HCT116 (cell line): ENCODE results near the gene SLC46A3. TPM values are rescaled to one million over a fixed set of nuclear protein-coding genes. Genes with fewer than 3 reads are reported as not detected.

ENCODE experiments used
- ATAC-seq: fragments of 200-7000 bp; cut with Tn5 transposase; 2 replicates; pipeline ENCODE4 v1.9.1; 2020; ENCODE audit warnings: mild to moderate bottlenecking, moderate library complexity
- BruUV-seq: library from RNA; stranded (reverse); fragments of 400-500 nt; replicated peaks from 2 replicates; lab custom pipeline; 2021; lab: Mats Ljungman, UMichigan
- CTCF ChIA-PET: fragments of 300-600 bp; sonication (Branson Sonifier 250); formaldehyde crosslinking; loops from one replicate; lab custom pipeline; 2021; ENCODE audit warnings: antibody characterized with exemption; lab: Charles Lee
- POLR2A ChIA-PET: fragments of 300-600, 350-600 bp; sonication (Branson Sonifier 250); formaldehyde crosslinking; loops from one replicate; lab custom pipeline; 2021; ENCODE audit warnings: antibody characterized with exemption; lab: Charles Lee
- RAD21 ChIA-PET, 2 experiments: fragments of 300-600 bp; sonication (Branson Sonifier 250); formaldehyde crosslinking; loops; one replicate each; lab custom pipeline; 2023; ENCODE audit warnings: low total read pairs in 2 of 2; ENCODE audit not compliant: uncharacterized antibody in 2 of 2, unreplicated experiment in 2 of 2, low non-redundant PET in 1 of 2; lab: Charles Lee
- DNase-seq: peaks from one replicate; pipeline ENCODE4 v3.0.0-alpha.2; 2010; ENCODE audit warnings: low read depth, low spot score
- H2AFZ ChIP-seq: fragments of 200-600 bp; shearing (Covaris generic), sonication (generic); 2 replicates; pipeline ENCODE4 v1.6.1; 2017; ENCODE audit warnings: low read depth, mixed run types, mixed read lengths, antibody characterized with exemption, low read length; ENCODE audit not compliant: poor library complexity, severe bottlenecking
- H3K27ac ChIP-seq: 2 replicates; pipeline ENCODE4 v1.5.1; 2012; ENCODE audit warnings: low read depth, low read length
- H3K27me3 ChIP-seq: fragments of 200-600 bp; sonication (generic); 2 replicates; pipeline ENCODE4 v1.6.1; 2016; ENCODE audit warnings: mixed run types, low read length, mixed read lengths; ENCODE audit not compliant: insufficient read depth
- H3K36me3 ChIP-seq, 2 experiments: fragments of 200-500 bp in 1 of 2; fragments of 200-600 bp in 1 of 2; sonication (Bioruptor generic) in 1 of 2; sonication (generic) in 1 of 2; 2 replicates each; pipeline versions ENCODE4 v1.5.1 to v1.6.1; 2014 to 2016; ENCODE audit warnings: low read length in 2 of 2, inconsistent platforms in 1 of 2, mixed read lengths in 1 of 2, mixed run types in 1 of 2; ENCODE audit not compliant: insufficient read depth in 2 of 2, control insufficient read depth in 1 of 2
- H3K4me1 ChIP-seq, 2 experiments: fragments of 200-600 bp in 1 of 2; sonication (generic) in 1 of 2; 2 replicates each; pipeline versions ENCODE4 v1.5.1 to v1.6.1; 2012 to 2017; ENCODE audit warnings: low read length in 2 of 2, inconsistent platforms in 1 of 2, mild to moderate bottlenecking in 1 of 2, mixed read lengths in 1 of 2, mixed run types in 1 of 2, moderate library complexity in 1 of 2; ENCODE audit not compliant: insufficient read depth in 2 of 2, control insufficient read depth in 1 of 2
- H3K4me2 ChIP-seq: fragments of 200-600 bp; sonication (generic); 2 replicates; pipeline ENCODE4 v1.6.1; 2017; ENCODE audit warnings: mixed run types, low read length, mixed read lengths
- H3K4me3 ChIP-seq, 2 experiments: fragments of 200-600 bp in 1 of 2; sonication (generic) in 1 of 2; replicated peaks in 1 of 2; 2 replicates each; pipeline ENCODE4 v1.5.1; 2011 to 2016; ENCODE audit warnings: low read length in 2 of 2, control low read depth in 1 of 2, low read depth in 1 of 2, mild to moderate bottlenecking in 1 of 2, mixed read lengths in 1 of 2, mixed run types in 1 of 2
- H3K79me2 ChIP-seq: fragments of 200-600 bp; sonication (generic); 2 replicates; pipeline ENCODE4 v1.6.1; 2017; ENCODE audit warnings: mild to moderate bottlenecking, mixed run types, low read length, moderate library complexity, mixed read lengths; ENCODE audit not compliant: insufficient read depth
- H3K9ac ChIP-seq: fragments of 200-600 bp; sonication (generic); 2 replicates; pipeline ENCODE4 v1.6.1; 2016; ENCODE audit warnings: low read length, mixed read lengths
- H3K9me2 ChIP-seq: fragments of 200-600 bp; sonication (generic), shearing (Covaris generic); 2 replicates; pipeline ENCODE4 v1.6.1; 2017; ENCODE audit warnings: mixed run types, mild to moderate bottlenecking, moderate library complexity; ENCODE audit not compliant: insufficient read depth
- H3K9me3 ChIP-seq, 2 experiments: fragments of 200-500 bp in 1 of 2; fragments of 200-600 bp in 1 of 2; sonication (Bioruptor generic) in 1 of 2; sonication (generic) in 1 of 2; 2 replicates each; pipeline ENCODE4 v1.6.1; 2014 to 2017; ENCODE audit warnings: low read length in 2 of 2, mixed read lengths in 2 of 2, inconsistent platforms in 1 of 2, low read depth in 1 of 2, mild to moderate bottlenecking in 1 of 2, mixed run types in 1 of 2, moderate library complexity in 1 of 2; ENCODE audit not compliant: control insufficient read depth in 1 of 2, insufficient read depth in 1 of 2
- H4K20me1 ChIP-seq: fragments of 200-600 bp; sonication (generic), shearing (Covaris generic); 2 replicates; pipeline ENCODE4 v1.6.1; 2017; ENCODE audit warnings: mixed run types, mild to moderate bottlenecking, moderate library complexity; ENCODE audit not compliant: insufficient read depth
- CEBPB ChIP-seq: IDR thresholded peaks from 2 replicates; pipeline ENCODE4 v1.6.1; 2012; ENCODE audit warnings: low read depth
- ELF1 ChIP-seq: IDR thresholded peaks from 2 replicates; pipeline ENCODE4 v1.6.1; 2012; ENCODE audit warnings: low read depth, borderline replicate concordance
- EZH2 ChIP-seq: fragments of 200-600 bp; sonication (generic); IDR thresholded peaks from 2 replicates; pipeline ENCODE4 v1.6.1; 2017; ENCODE audit warnings: antibody characterized with exemption, mixed run types
- EZH2phosphoT487 ChIP-seq: fragments of 200-600 bp; IDR thresholded peaks from 2 replicates; pipeline ENCODE4 v1.6.1; 2018; ENCODE audit warnings: antibody characterized with exemption, borderline replicate concordance
- FOSL1 ChIP-seq: IDR thresholded peaks from 2 replicates; pipeline ENCODE4 v1.6.1; 2012; ENCODE audit warnings: low read depth
- POLR2A ChIP-seq: IDR thresholded peaks from 2 replicates; pipeline ENCODE4 v1.7.0; 2011; ENCODE audit warnings: borderline replicate concordance; ENCODE audit not compliant: insufficient read depth, insufficient read length; ENCODE audit errors: extremely low read depth
- POLR2AphosphoS5 ChIP-seq: IDR thresholded peaks from 2 replicates; pipeline ENCODE4 v1.6.1; 2011; ENCODE audit warnings: mild to moderate bottlenecking, low read depth, low read length, moderate library complexity
- RAD21 ChIP-seq: IDR thresholded peaks from 2 replicates; pipeline ENCODE4 v1.6.1; 2012; ENCODE audit warnings: low read depth, mild to moderate bottlenecking
- SP1 ChIP-seq: IDR thresholded peaks from 2 replicates; pipeline ENCODE4 v1.6.1; 2012; ENCODE audit warnings: low read depth
- SRF ChIP-seq: IDR thresholded peaks from 2 replicates; pipeline ENCODE4 v1.6.1; 2012; ENCODE audit warnings: low read depth
- TCF7L2 ChIP-seq: IDR thresholded peaks from 2 replicates; pipeline ENCODE4 v1.7.0; 2011; ENCODE audit warnings: borderline replicate concordance, inconsistent platforms; ENCODE audit not compliant: insufficient read depth, insufficient read length; ENCODE audit errors: extremely low read depth
- YY1 ChIP-seq: IDR thresholded peaks from 2 replicates; pipeline ENCODE4 v1.6.1; 2011; ENCODE audit warnings: low read length, low read depth, moderate library complexity, mild to moderate bottlenecking; ENCODE audit not compliant: insufficient replicate concordance; ENCODE audit errors: extremely low read depth
- ZFX ChIP-seq: fragments of 450-650 bp; IDR thresholded peaks from 2 replicates; pipeline ENCODE4 v1.6.1; 2017
- ZNF274 ChIP-seq: fragments of 200-500 bp; sonication (Bioruptor generic); IDR thresholded peaks from 2 replicates; pipeline ENCODE4 v1.6.1; 2014; ENCODE audit warnings: mild to moderate bottlenecking, low read depth, low read length, inconsistent platforms
- intact Hi-C: fragments of 100-400 bp; cut with micrococcal nuclease; formaldehyde crosslinking; loops from 2 replicates; pipeline ENCODE4 v1.10.0; 2022
- total RNA-seq: library from RNA; stranded (reverse); gene quantifications from one replicate; pipeline ENCODE4 v1.2.1, GENCODE V29; 2021; ENCODE audit not compliant: unreplicated experiment
- TF ChIP-seq, protein P1 (sequence below), 3 experiments: fragments of 200-600 bp in 1 of 3; sonication (generic) in 1 of 3; IDR thresholded peaks in 2 of 3; conservative IDR thresholded peaks in 1 of 3; 2 replicates each; pipeline ENCODE4 v1.5.1; 2012 to 2017; ENCODE audit warnings: low read depth in 2 of 3, low read length in 2 of 3, antibody characterized with exemption in 1 of 3, borderline replicate concordance in 1 of 3, control low read depth in 1 of 3, mild to moderate bottlenecking in 1 of 3, mixed read lengths in 1 of 3, mixed run types in 1 of 3, moderate library complexity in 1 of 3; ENCODE audit not compliant: insufficient read depth in 1 of 3
- TF ChIP-seq, protein P2 (sequence below): IDR thresholded peaks from 2 replicates; pipeline ENCODE4 v1.6.1; 2012
- TF ChIP-seq, protein P3 (sequence below): IDR thresholded peaks from 2 replicates; pipeline ENCODE4 v1.6.1; 2012
- TF ChIP-seq, protein P4 (sequence below): IDR thresholded peaks from 2 replicates; pipeline ENCODE4 v1.6.1; 2011; ENCODE audit warnings: mild to moderate bottlenecking, low read length, moderate library complexity; ENCODE audit not compliant: insufficient replicate concordance; ENCODE audit errors: extremely low read depth

The SLC46A3 gene
- total RNA-seq, 1 experiment from 2014 or later, result 0.93 TPM

DNA sequence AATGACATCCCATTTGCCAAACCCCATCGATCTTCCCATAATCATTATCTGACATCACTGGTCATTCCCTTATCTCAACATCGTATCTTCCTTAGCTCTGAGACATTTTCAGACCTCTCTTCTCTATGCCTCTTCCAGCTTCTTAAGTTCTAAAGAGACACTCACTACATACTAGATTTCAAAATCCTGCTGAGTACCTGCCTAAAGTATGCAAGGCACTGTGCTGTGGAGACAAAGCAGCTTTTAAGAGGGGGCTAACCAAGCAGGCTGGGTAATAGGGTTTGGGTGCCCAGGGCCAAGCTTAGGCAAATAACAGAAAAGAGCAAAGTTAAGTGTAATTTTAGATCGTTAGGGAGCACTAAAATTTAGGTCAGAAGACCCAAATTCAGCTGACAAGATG lies 63.2 kb downstream of the SLC46A3 start:
- Histone ChIP-seq H3K4me1 (peaks cover 11 to 23% of the 10 kb centered on the region in 2 experiments; a peak in 3 of 4 replicates), H3K9ac (no peak overlapping the region), H3K27ac (no peak overlapping the region), H3K36me3 (no peaks in the 10 kb centered on the region), H3K9me2 (no peaks in the 10 kb centered on the region), H3K4me2 (no peak overlapping the region), H3K79me2 (peaks cover 56% of the 10 kb centered on the region), H3K4me3 (no peak overlapping the region), H2AFZ (no peak overlapping the region), H3K9me3 (no peaks in the 10 kb centered on the region), H3K27me3 (no peaks in the 10 kb centered on the region), H4K20me1 (peaks cover 1% of the 10 kb centered on the region; the same call in 1 of the 2 replicates)
- BruUV-seq, result no TSS peak
- POLR2A ChIA-PET, result no interaction called here
- intact Hi-C loops, result no loop called here
- CTCF ChIA-PET, result interaction anchor here (0.7 to 1.5 kb wide), 2 partner anchors 141 to 1294 kb away, joined by 3 to 4 read pairs; no protein-coding TSS in a partner anchor
- RAD21 ChIA-PET, result no interaction called here
- TF ChIP-seq FOSL1 (no peak), ZNF274 (no peak)
- ATAC-seq, result no peak
- DNase-seq, result no peak

DNA sequence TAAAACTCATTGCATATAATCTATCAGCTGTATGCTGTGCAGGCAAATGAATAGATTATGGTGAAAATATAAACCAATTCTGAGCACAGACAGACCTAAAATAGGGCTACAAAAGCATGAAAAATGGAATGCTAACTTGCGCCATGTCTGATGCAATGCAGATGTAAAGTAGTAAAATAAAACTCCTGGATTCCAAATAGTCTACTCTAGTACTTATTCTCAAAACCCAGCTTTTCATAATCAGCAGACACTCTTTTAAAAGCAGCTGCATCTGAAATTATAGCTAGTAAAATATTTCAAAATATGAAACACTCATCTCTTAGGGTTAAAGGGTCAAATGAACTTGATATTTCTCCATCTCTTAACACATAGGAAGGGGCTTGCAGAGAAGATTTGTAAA lies 64.5 kb downstream of the SLC46A3 start:
- Histone ChIP-seq H2AFZ (no peak overlapping the region), H3K36me3 (no peaks in the 10 kb centered on the region), H3K27ac (no peak overlapping the region), H4K20me1 (no peaks in the 10 kb centered on the region), H3K9ac (no peak overlapping the region), H3K4me2 (no peak overlapping the region), H3K9me3 (no peaks in the 10 kb centered on the region), H3K4me1 (peaks cover 6 to 16% of the 10 kb centered on the region in 2 experiments; a peak in 3 of 4 replicates), H3K79me2 (peaks cover 43% of the 10 kb centered on the region), H3K9me2 (no peaks in the 10 kb centered on the region), H3K4me3 (no peak overlapping the region), H3K27me3 (no peaks in the 10 kb centered on the region)
- intact Hi-C loops, result no loop called here
- ChIA-PET RAD21 (no interaction called here), CTCF (no interaction called here), POLR2A (no interaction called here)
- BruUV-seq, result no TSS peak
- ATAC-seq (no peak), DNase-seq (no peak)
- TF ChIP-seq, protein P1, sequence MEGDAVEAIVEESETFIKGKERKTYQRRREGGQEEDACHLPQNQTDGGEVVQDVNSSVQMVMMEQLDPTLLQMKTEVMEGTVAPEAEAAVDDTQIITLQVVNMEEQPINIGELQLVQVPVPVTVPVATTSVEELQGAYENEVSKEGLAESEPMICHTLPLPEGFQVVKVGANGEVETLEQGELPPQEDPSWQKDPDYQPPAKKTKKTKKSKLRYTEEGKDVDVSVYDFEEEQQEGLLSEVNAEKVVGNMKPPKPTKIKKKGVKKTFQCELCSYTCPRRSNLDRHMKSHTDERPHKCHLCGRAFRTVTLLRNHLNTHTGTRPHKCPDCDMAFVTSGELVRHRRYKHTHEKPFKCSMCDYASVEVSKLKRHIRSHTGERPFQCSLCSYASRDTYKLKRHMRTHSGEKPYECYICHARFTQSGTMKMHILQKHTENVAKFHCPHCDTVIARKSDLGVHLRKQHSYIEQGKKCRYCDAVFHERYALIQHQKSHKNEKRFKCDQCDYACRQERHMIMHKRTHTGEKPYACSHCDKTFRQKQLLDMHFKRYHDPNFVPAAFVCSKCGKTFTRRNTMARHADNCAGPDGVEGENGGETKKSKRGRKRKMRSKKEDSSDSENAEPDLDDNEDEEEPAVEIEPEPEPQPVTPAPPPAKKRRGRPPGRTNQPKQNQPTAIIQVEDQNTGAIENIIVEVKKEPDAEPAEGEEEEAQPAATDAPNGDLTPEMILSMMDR (IDR thresholded peaks at IDR 0.05 in 2 of 3, conservative IDR thresholded peaks at IDR 0.05 in 1 of 3; ENCODE audit: borderline replicate concordance in 1 of 3, insufficient read depth in 1 of 3, low read depth in 2 of 3, low read length in 2 of 3), result no peak
- TF ChIP-seq ELF1 (no peak), SP1 (no peak), TCF7L2 (no peak), EZH2 (no peak), ZFX (no peak), FOSL1 (no peak), YY1 (no peak), POLR2A (no peak), POLR2AphosphoS5 (no peak), CEBPB (no peak), RAD21 (no peak), SRF (no peak), EZH2phosphoT487 (no peak)
- TF ChIP-seq, protein P2, sequence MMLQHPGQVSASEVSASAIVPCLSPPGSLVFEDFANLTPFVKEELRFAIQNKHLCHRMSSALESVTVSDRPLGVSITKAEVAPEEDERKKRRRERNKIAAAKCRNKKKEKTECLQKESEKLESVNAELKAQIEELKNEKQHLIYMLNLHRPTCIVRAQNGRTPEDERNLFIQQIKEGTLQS, result no peak
- TF ChIP-seq, protein P3, sequence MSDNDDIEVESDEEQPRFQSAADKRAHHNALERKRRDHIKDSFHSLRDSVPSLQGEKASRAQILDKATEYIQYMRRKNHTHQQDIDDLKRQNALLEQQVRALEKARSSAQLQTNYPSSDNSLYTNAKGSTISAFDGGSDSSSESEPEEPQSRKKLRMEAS, result no peak
- TF ChIP-seq, protein P4, sequence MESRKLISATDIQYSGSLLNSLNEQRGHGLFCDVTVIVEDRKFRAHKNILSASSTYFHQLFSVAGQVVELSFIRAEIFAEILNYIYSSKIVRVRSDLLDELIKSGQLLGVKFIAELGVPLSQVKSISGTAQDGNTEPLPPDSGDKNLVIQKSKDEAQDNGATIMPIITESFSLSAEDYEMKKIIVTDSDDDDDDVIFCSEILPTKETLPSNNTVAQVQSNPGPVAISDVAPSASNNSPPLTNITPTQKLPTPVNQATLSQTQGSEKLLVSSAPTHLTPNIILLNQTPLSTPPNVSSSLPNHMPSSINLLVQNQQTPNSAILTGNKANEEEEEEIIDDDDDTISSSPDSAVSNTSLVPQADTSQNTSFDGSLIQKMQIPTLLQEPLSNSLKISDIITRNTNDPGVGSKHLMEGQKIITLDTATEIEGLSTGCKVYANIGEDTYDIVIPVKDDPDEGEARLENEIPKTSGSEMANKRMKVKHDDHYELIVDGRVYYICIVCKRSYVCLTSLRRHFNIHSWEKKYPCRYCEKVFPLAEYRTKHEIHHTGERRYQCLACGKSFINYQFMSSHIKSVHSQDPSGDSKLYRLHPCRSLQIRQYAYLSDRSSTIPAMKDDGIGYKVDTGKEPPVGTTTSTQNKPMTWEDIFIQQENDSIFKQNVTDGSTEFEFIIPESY, result no peak
